Ascending aorta (tissue), 2 donors: Measurements from ENCODE around the gene RBMS3. TPM values are rescaled to one million over a fixed set of nuclear protein-coding genes. Genes with fewer than 3 reads are reported as not detected.
A peak's percentile ranks its signal among the peaks of the same experiment; 100 is the strongest.

ENCODE experiments used
- DNase-seq, 2 donors: peaks; one replicate each; pipeline ENCODE4 v3.0.0-alpha.2; 2019; ENCODE audit warnings: low spot score in 2 of 2
- H3K27ac ChIP-seq, 2 donors: fragments of 200-600 bp; sonication (generic); one replicate each; pipeline ENCODE4 v1.5.1; 2016 to 2017; ENCODE audit warnings: mild to moderate bottlenecking in 1 of 2
- H3K27me3 ChIP-seq: fragments of 200-600 bp; sonication (generic); one replicate; pipeline ENCODE4 v1.5.1; 2017
- H3K36me3 ChIP-seq, 2 donors: fragments of 200-600 bp; sonication (generic); one replicate each; pipeline ENCODE4 v1.5.1; 2016
- H3K4me1 ChIP-seq, 2 donors: fragments of 200-600 bp; sonication (generic); one replicate each; pipeline ENCODE4 v1.5.1; 2016 to 2017; ENCODE audit warnings: mild to moderate bottlenecking in 1 of 2
- H3K4me3 ChIP-seq, 2 donors: fragments of 200-600 bp; sonication (generic); one replicate each; pipeline ENCODE4 v1.5.1; 2016 to 2017; ENCODE audit warnings: mild to moderate bottlenecking in 1 of 2
- H3K9me3 ChIP-seq, 2 donors: fragments of 200-600 bp; sonication (generic); one replicate each; pipeline ENCODE4 v1.5.1; 2016
- intact Hi-C: fragments of 100-400 bp; cut with DNase I; formaldehyde crosslinking; loops from one replicate; pipeline ENCODE4 v1.15.1; 2023
- total RNA-seq: library from RNA; depleted of rRNA; stranded (reverse); fragments of >200 nt; gene quantifications from one replicate; pipeline ENCODE4 v1.1.0, GENCODE V29; 2016
- TF ChIP-seq, protein P1 (sequence below), 3 experiments: fragments of 200-600 bp in 2 of 3; fragments of 450-650 bp in 1 of 3; sonication (generic) in 2 of 3; IDR thresholded peaks; one replicate each; pipeline ENCODE4 v1.5.1; 2016 to 2019; ENCODE audit warnings: antibody characterized with exemption in 3 of 3, mild to moderate bottlenecking in 1 of 3, moderate library complexity in 1 of 3

Gene RBMS3
- total RNA-seq, 1 donor from 2014 or later, result 65.8 TPM

DNA sequence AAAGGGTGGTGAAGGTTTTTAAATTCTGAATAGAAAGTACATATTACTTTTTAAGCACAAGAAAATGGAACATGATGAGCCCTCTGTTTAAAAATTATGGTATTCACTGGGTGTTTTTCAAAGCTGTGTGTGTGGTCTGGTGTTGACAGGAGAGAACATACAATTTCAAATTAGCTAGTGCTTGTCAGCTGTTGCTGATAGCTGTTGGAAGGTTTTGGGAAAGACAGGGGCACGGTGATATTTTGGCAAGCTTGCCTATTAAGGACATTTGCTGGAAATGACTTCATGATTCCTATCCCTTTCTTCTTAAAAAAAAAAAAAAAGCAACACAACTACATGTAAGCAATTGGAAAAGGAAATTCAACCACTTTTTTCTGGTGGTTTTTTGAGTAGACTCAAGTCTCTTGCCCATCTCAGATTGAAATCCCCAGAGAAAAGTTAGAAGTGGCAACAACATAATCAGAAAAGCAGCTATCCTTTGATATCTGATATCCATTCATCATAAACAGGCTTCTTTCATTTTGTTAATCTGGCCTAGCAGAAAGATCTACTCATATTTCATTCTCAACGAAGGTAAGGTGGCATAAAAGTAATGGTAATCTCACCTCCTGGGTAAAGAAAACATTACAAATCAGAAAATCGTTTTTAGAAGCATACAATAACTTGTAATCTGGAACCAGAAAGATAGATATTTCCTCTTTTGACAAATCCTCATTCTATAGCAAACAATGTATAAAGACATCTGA is 130.0 kb downstream of the RBMS3 start:
- Histone ChIP-seq H3K4me1 (peaks cover 0 to 9% of the 10 kb centered on the region in 2 donors), H3K36me3 (no peaks in the 10 kb centered on the region), H3K27ac (no peak overlapping the region), H3K4me3 (no peak overlapping the region), H3K9me3 (no peaks in the 10 kb centered on the region), H3K27me3 (no peaks in the 10 kb centered on the region)
- intact Hi-C loops, result no loop called here
- DNase-seq, result no peak
- TF ChIP-seq, protein P1, sequence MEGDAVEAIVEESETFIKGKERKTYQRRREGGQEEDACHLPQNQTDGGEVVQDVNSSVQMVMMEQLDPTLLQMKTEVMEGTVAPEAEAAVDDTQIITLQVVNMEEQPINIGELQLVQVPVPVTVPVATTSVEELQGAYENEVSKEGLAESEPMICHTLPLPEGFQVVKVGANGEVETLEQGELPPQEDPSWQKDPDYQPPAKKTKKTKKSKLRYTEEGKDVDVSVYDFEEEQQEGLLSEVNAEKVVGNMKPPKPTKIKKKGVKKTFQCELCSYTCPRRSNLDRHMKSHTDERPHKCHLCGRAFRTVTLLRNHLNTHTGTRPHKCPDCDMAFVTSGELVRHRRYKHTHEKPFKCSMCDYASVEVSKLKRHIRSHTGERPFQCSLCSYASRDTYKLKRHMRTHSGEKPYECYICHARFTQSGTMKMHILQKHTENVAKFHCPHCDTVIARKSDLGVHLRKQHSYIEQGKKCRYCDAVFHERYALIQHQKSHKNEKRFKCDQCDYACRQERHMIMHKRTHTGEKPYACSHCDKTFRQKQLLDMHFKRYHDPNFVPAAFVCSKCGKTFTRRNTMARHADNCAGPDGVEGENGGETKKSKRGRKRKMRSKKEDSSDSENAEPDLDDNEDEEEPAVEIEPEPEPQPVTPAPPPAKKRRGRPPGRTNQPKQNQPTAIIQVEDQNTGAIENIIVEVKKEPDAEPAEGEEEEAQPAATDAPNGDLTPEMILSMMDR (IDR thresholded peaks at IDR 0.05), result no peak

- peaks cover 0 to 2% of the 10 kb centered on the region in 2 donors for H3K4me1 ChIP-seq
- no peak overlapping the region for H3K4me3 ChIP-seq
- H3K27me3 ChIP-seq, result no peaks in the 10 kb centered on the region
- no peak overlapping the region for H3K27ac ChIP-seq
- H3K36me3 ChIP-seq, result no peaks in the 10 kb centered on the region
- no peaks in the 10 kb centered on the region for H3K9me3 ChIP-seq
- no peak for DNase-seq
- TF ChIP-seq, protein P1 (IDR thresholded peaks at IDR 0.05), result no peak
- intact Hi-C loops, result no loop called here
Measured at GRCh38 chr3:29412110-29412509, 131.2 kb downstream of the RBMS3 start.

DNA sequence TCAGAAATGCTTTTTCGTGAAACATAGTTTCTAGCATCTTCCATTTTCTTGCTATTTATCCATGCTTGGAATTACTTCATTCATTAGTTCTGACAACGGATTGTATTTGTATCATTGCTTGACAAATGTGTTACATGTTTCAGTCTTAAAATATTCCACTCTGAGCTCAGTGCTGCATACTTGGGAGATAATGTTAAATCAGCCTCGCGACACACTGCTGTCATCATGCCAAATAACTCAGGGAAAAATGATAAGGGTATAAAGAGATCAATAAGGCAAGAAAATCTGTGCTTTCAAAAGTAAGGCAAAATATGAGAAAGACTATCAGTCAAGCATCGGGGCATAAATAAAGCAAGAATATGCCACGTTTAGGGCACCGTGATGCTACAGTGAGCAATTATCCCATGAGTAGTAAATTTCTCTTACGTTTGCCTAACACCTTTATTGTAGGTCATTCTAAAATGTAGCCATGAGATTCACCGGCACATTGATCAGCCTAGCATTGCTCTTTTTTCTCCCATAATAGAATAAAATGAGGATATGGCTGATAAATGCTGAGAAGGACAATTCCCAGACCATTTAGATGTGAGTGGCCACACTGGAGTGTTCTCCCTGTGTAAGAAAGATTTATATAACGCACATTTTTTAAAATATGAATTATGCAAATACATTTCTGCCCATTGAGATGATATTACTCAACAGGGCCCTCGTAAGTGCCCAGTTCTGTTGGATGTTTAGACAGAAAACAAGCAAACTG is 133.8 kb downstream of the RBMS3 start:
- DNase-seq, result no peak
- Histone ChIP-seq H3K27me3 (no peaks in the 10 kb centered on the region), H3K9me3 (no peaks in the 10 kb centered on the region), H3K4me3 (peak overlapping the region; percentile 7 to 25), H3K27ac (peak overlapping the region in 1 of 2 donors; percentile 42), H3K4me1 (peaks cover 0 to 2% of the 10 kb centered on the region in 2 donors), H3K36me3 (no peaks in the 10 kb centered on the region)
- intact Hi-C loops, result no loop called here
- TF ChIP-seq, protein P1 (IDR thresholded peaks at IDR 0.05), result no peak

- Histone ChIP-seq H3K27me3 (no peaks in the 10 kb centered on the region), H3K4me1 (peaks cover 0 to 2% of the 10 kb centered on the region in 2 donors), H3K36me3 (no peaks in the 10 kb centered on the region), H3K4me3 (no peak overlapping the region), H3K27ac (no peak overlapping the region), H3K9me3 (no peaks in the 10 kb centered on the region)
- DNase-seq, result no peak
- TF ChIP-seq, protein P1 (IDR thresholded peaks at IDR 0.05), result no peak
- intact Hi-C loops, result no loop called here
Measured at GRCh38 chr3:29415482-29416223, 134.8 kb downstream of the RBMS3 start.

DNA sequence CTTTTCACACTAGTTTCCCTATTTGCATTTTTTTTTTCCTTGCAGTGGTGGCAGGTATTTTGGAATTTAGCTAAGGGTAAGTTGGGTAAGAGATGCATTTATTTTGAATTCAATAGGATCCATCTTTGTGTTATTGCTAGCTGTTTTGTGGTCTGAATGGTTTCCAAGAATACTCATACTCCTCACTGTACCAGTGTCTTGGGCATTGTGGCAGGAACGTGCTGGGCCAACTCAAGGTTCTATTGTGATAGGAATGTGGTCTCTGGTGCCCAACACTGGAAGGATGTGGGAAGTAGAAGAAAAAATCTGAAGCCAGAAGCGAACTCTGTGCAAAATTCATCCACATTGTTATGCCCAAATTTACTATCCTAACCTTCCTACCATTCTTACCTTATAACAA is 135.6 kb downstream of the RBMS3 start:
- H3K4me3 ChIP-seq, result no peak overlapping the region
- peaks cover 0 to 2% of the 10 kb centered on the region in 2 donors for H3K4me1 ChIP-seq
- TF ChIP-seq, protein P1 (IDR thresholded peaks at IDR 0.05), result no peak
- H3K9me3 ChIP-seq, result no peaks in the 10 kb centered on the region
- no peaks in the 10 kb centered on the region for H3K27me3 ChIP-seq
- H3K36me3 ChIP-seq, result no peaks in the 10 kb centered on the region
- intact Hi-C loops, result no loop called here
- H3K27ac ChIP-seq, result no peak overlapping the region
- DNase-seq, result no peak
